GM18505 (cell line): Measurements from ENCODE around the gene RMDN3.

ENCODE experiments used
- ATAC-seq: cut with Tn5 transposase; IDR thresholded peaks from one replicate; pipeline ENCODE4 v1.9.1; 2021; ENCODE audit not compliant: unreplicated experiment
- POLR2A ChIP-seq: IDR thresholded peaks from 4 replicates; pipeline ENCODE4 v1.6.1; 2011; ENCODE audit warnings: borderline replicate concordance; ENCODE audit not compliant: insufficient read depth, insufficient read length; ENCODE audit errors: extremely low read depth

Gene RMDN3

GRCh38 chr15:40749151-40749630 is 5.9 kb downstream of the RMDN3 start:
- no peak for ATAC-seq
- no peak for TF ChIP-seq POLR2A

DNA sequence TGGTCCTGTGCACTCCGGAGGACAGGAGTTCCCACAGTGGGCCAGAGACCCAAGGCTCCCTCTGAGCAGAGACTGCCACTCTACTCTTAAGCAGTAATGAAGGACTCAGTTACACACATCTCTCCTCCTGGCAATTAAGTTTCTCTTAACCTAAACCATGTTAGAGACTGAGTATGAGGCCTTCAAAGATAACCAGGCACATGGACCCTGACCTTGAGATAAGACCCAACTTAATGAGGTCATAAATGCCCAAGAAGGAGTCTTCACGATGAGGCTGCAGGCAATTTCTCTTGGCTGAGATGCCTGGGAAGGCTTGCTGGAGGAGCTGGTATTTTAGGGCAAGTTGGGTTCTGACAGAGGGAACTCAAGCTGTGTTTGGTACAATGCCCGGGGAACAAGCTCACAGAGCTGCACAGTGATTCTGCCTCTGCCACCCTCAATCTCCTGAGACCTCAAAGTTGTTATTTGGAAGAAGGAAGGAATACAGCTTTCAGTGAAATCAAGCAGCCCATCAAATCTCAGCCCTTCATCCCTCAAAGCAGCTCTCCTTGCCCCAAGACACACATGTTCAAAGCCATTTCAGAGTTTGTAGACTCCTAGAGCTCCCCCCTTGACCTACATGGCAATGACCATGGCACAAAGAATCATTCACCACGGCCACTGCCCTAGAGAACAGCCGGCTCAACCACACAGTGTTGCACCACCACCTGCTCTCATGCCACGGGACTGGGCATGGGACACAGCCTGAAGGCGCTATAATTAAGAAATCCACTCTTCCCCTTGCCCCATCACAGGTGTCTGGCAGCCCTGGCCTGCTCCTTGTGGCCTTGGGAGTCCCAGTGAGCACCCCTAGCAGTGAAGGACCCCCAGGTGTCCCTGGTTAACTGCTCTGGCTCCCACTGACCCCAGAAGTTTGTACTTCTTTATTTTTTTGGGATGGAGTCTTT is 7.1 kb downstream of the RMDN3 start:
- no peak for TF ChIP-seq POLR2A
- ATAC-seq: no peak

- TF ChIP-seq POLR2A: no peak
- ATAC-seq: no peak
Observed at GRCh38 chr15:40746916-40747418, 8.1 kb downstream of the RMDN3 start.

- ATAC-seq: no peak
- no peak for TF ChIP-seq POLR2A
Observed at GRCh38 chr15:40744815-40745152, 10.3 kb downstream of the RMDN3 start.

GRCh38 chr15:40743921-40744814 is 10.9 kb downstream of the RMDN3 start:
- ATAC-seq: no peak
- TF ChIP-seq POLR2A: no peak

GRCh38 chr15:40743485-40743901 is 11.6 kb downstream of the RMDN3 start:
- TF ChIP-seq POLR2A: no peak
- ATAC-seq: no peak

DNA sequence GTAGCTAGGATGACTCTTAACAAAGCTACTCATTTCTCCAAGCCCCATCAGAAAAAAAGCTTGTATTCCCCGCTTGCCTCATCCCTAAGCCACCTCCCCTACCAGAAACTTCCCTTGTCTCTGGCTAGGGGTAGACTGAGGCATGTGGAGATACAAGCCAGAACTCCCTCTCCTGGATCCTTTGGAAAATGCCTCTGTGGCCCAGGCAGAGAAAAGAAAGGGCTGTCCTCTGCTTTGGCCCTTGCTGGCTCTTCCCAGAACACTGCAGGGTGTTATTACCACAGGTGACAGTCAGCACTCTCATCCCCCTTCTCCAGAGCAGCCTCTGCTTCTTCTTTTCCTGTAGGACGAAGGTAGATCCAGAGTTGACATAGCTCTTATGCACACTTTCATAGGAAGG is 15.2 kb downstream of the RMDN3 start:
- ATAC-seq: no peak
- no peak for TF ChIP-seq POLR2A

DNA sequence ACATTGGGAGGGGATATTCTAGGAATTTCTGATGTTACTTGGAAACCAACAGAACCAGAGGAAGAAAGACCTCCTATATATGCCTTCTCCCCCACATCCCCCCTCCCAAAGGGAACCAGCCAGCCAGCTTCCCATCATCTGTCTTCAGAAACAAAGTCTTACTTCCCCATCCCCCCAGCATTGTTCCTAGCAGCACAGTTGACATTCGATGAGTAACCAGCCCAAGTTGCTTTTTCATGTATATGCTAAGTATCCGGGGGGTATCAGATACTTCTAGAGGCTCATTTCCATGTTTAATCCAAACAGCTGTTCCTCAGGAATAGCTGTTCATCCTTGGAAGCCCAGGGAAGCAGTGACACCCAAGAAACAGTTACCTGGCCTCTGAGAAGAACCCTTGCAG is 16.0 kb downstream of the RMDN3 start:
- TF ChIP-seq POLR2A: no peak
- ATAC-seq: no peak

GRCh38 chr15:40737048-40737447 is 18.0 kb downstream of the RMDN3 start:
- ATAC-seq: no peak
- TF ChIP-seq POLR2A: no peak

DNA sequence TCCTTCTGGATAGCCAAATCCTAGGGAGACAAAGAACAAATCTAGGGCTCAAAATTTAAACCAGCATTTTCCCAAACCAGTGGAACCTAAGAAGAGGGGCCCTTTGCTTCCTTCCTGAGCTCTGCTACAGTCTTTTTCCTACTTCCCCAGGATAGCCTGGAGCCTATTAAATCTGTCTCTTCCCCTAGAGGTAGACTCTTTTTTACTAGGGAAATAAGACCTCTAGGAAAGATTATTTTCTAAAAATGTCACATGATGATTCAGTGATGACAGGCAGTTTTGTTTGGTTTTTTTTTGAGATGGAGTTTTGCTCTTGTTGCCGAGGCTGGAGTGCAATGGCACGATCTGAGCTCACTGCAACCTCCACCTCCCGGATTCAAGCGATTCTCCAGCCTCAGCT is 18.5 kb downstream of the RMDN3 start:
- ATAC-seq: no peak
- TF ChIP-seq POLR2A: no peak

GRCh38 chr15:40731034-40731433 is 24.0 kb downstream of the RMDN3 start:
- no peak for TF ChIP-seq POLR2A
- no peak for ATAC-seq

GRCh38 chr15:40723919-40724318 is 31.1 kb downstream of the RMDN3 start:
- ATAC-seq: no peak
- TF ChIP-seq POLR2A: no peak

- ATAC-seq: no peak
- no peak for TF ChIP-seq POLR2A
Observed at GRCh38 chr15:40722934-40723333, 32.1 kb downstream of the RMDN3 start.

GRCh38 chr15:40722354-40722753 is 32.7 kb downstream of the RMDN3 start:
- no peak for TF ChIP-seq POLR2A
- ATAC-seq: no peak

GRCh38 chr15:40721701-40722100 is 33.4 kb downstream of the RMDN3 start:
- no peak for TF ChIP-seq POLR2A

More at GRCh38 chr15:40721701-40722100, 33.4 kb downstream of the RMDN3 start:
- ATAC-seq: no peak
